Measurements from ENCODE around the gene GOLGA7B. TPM values are rescaled to one million over a fixed set of nuclear protein-coding genes. Genes with fewer than 3 reads are reported as not detected.

The GOLGA7B gene
- total and polyA plus RNA-seq, 9 of the 15 experiments (the other 6 are each of a cell fraction or from before 2014, with no cell fraction given) = 0.03 to 0.07 (median 0.04) TPM; not detected in 3

GRCh38 chr10:97852840-97853405, 3.3 kb downstream of the GOLGA7B start (continued):
- TF ChIP-seq PRDM10 (IDR thresholded peaks at IDR 0.05; ENCODE audit: partially characterized antibody) (no peak), DNMT1 (IDR thresholded peaks at IDR 0.05) (no peak), HDAC1 (IDR thresholded peaks at IDR 0.05) (no peak), ZNF740 (CRISPR knock-in tag; IDR thresholded peaks at IDR 0.05) (no peak), ZNF740 (tag; IDR thresholded peaks at IDR 0.05) (no peak), ATF7 (IDR thresholded peaks at IDR 0.05) (no peak)

All from K562 (cell line).